Glutamatergic neuron (in vitro differentiated cells): ENCODE results near the gene GTF2IRD1. TPM values are rescaled to one million over a fixed set of nuclear protein-coding genes. Genes with fewer than 3 reads are reported as not detected.
"Not testable (repeated sequence)": the region's sequence is repeated elsewhere in the genome, so short reads cannot be mapped to it uniquely, and the experiment has no call there.

Experiments
- DNase-seq: peaks from one replicate; pipeline ENCODE4 v3.0.0; 2022
- H3K27ac Mint-ChIP-seq: one replicate; pipeline ENCODE4 v1.8.0; 2020; ENCODE audit warnings: mild to moderate bottlenecking, mixed read lengths, inconsistent platforms; ENCODE audit not compliant: unreplicated experiment
- H3K27me3 Mint-ChIP-seq: one replicate; pipeline ENCODE4 v1.8.0; 2020; ENCODE audit warnings: mild to moderate bottlenecking, moderate library complexity, mixed read lengths, inconsistent platforms; ENCODE audit not compliant: unreplicated experiment
- H3K36me3 Mint-ChIP-seq: one replicate; pipeline ENCODE4 v1.8.0; 2020; ENCODE audit warnings: mild to moderate bottlenecking, mixed read lengths, inconsistent platforms; ENCODE audit not compliant: unreplicated experiment
- H3K4me1 Mint-ChIP-seq: one replicate; pipeline ENCODE4 v1.8.0; 2020; ENCODE audit warnings: mild to moderate bottlenecking, low read depth, mixed read lengths, inconsistent platforms; ENCODE audit not compliant: unreplicated experiment
- H3K4me3 Mint-ChIP-seq: one replicate; pipeline ENCODE4 v1.8.0; 2020; ENCODE audit warnings: mild to moderate bottlenecking, mixed read lengths, inconsistent platforms; ENCODE audit not compliant: unreplicated experiment
- H3K9me3 Mint-ChIP-seq: one replicate; pipeline ENCODE4 v1.8.0; 2020; ENCODE audit warnings: mild to moderate bottlenecking, moderate library complexity, mixed read lengths, inconsistent platforms; ENCODE audit not compliant: unreplicated experiment
- total RNA-seq: library from RNA; stranded (reverse); fragmentation: NEBNext Ultra II Directional; extraction: Animal tissue kit (Norgen Biotek cat#: 25700); gene quantifications from one replicate; pipeline ENCODE4 v1.2.1, GENCODE V29; 2021; ENCODE audit not compliant: unreplicated experiment
- TF ChIP-seq, protein P1 (sequence below): fragments of 200-600 bp; sonication (generic); IDR thresholded peaks from one replicate; pipeline ENCODE4 v1.5.0; 2021; ENCODE audit not compliant: partially characterized antibody, unreplicated experiment

GTF2IRD1 gene
- total RNA-seq, 1 donor from 2014 or later: 59.4 TPM

GRCh38 chr7:74493295-74493694 lies 39.6 kb downstream of the GTF2IRD1 start:
- H3K27ac Mint-ChIP-seq: no peak overlapping the region
- peaks cover 8% of the 10 kb centered on the region for H3K36me3 Mint-ChIP-seq

GRCh38 chr7:74494076-74494548 lies 40.4 kb downstream of the GTF2IRD1 start:
- H3K27me3 Mint-ChIP-seq: peaks cover 2% of the 10 kb centered on the region
- H3K4me3 Mint-ChIP-seq: no peak overlapping the region
- DNase-seq: no peak
- no peak overlapping the region for H3K27ac Mint-ChIP-seq
- peaks cover 3% of the 10 kb centered on the region for H3K4me1 Mint-ChIP-seq
- H3K36me3 Mint-ChIP-seq: peaks cover 8% of the 10 kb centered on the region
- TF ChIP-seq, protein P1, sequence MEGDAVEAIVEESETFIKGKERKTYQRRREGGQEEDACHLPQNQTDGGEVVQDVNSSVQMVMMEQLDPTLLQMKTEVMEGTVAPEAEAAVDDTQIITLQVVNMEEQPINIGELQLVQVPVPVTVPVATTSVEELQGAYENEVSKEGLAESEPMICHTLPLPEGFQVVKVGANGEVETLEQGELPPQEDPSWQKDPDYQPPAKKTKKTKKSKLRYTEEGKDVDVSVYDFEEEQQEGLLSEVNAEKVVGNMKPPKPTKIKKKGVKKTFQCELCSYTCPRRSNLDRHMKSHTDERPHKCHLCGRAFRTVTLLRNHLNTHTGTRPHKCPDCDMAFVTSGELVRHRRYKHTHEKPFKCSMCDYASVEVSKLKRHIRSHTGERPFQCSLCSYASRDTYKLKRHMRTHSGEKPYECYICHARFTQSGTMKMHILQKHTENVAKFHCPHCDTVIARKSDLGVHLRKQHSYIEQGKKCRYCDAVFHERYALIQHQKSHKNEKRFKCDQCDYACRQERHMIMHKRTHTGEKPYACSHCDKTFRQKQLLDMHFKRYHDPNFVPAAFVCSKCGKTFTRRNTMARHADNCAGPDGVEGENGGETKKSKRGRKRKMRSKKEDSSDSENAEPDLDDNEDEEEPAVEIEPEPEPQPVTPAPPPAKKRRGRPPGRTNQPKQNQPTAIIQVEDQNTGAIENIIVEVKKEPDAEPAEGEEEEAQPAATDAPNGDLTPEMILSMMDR: no peak
- H3K9me3 Mint-ChIP-seq: peaks cover 4% of the 10 kb centered on the region

More at GRCh38 chr7:74493295-74493694, 39.6 kb downstream of the GTF2IRD1 start:
- H3K4me1 Mint-ChIP-seq: peaks cover 3% of the 10 kb centered on the region
- peaks cover 4% of the 10 kb centered on the region for H3K27me3 Mint-ChIP-seq
- TF ChIP-seq, protein P1: no peak
- no peak overlapping the region for H3K4me3 Mint-ChIP-seq
- no peak for DNase-seq
- peaks cover 4% of the 10 kb centered on the region for H3K9me3 Mint-ChIP-seq

DNA sequence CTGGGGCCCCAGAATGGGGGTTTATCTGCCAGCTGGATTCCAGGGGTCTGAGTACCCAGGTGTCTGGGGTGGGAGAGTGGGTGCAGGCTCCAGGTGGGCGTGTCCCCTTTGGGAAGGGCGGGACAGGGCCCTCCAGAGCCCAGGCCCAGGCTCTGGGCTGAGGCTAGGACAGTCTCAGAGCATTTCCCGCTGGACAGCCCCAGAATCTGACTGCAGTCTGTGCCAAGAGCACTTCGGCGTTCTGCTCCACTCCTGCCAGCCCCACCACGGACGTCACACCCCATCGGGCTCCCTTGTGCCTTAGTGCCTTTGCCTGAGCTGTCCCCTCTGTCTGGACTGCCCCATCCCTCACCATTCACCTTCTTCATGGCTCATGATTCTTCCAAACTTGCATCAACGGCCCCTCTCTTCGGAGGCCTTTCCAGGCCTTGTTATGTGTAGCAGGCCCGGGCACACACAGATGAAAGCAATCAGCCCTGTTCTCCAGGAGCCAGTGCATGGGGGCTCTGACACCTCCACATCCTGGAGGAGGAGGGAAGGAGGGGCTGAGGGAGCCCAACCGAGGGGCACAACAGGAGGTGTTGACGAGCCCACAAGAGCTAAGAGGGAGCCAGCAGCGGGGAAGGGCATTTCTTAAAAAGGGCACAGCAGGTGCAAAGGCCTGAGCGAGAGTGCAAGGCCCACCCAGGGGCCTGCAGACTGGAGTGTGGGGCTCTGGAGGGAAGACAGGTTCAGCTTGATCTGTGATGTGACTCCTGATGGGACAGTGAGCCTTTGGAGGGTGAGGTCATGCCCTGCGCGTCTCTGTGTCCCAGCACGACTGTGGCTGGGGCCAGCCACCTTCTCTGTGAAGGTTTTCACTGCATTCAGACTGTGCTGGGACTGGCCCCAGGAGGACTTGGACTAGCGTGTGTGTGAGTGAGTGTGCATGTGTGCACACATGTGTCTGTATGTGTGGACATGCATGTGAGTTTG lies 41.7 kb downstream of the GTF2IRD1 start:
- Mint-ChIP-seq H3K27me3 (peaks cover 1% of the 10 kb centered on the region), H3K36me3 (peaks cover 8% of the 10 kb centered on the region), H3K4me3 (no peak overlapping the region), H3K9me3 (peaks cover 4% of the 10 kb centered on the region), H3K4me1 (peaks cover 3% of the 10 kb centered on the region), H3K27ac (no peak overlapping the region)
- no peak for DNase-seq
- TF ChIP-seq, protein P1: no peak

- DNase-seq: no peak
- peaks cover 4% of the 10 kb centered on the region for H3K9me3 Mint-ChIP-seq
- H3K36me3 Mint-ChIP-seq: peaks cover 8% of the 10 kb centered on the region
- peaks cover 1% of the 10 kb centered on the region for H3K27me3 Mint-ChIP-seq
- TF ChIP-seq, protein P1: no peak
- no peaks in the 10 kb centered on the region for H3K4me1 Mint-ChIP-seq
- no peak overlapping the region for H3K4me3 Mint-ChIP-seq
- H3K27ac Mint-ChIP-seq: no peak overlapping the region
Observed at GRCh38 chr7:74496272-74496671, 42.6 kb downstream of the GTF2IRD1 start.

DNA sequence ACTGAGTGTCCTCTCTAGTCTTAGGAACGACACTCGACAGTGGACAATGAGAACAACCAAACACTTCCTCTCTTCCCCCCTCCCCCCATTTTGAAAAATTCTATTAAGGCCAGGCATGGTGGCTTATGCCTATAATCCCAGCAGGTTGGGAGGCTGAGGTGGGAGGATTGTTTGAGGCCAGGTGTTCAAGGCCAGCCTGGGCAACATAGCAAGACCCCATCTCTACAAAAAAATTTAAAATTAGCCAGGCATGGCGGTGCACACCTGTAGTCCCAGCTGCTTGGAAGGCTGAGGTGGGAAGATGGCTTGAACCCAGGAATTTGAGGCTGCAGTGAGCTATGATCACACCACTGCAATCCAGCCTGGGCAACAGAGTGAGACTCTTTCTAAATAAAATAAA lies 43.1 kb downstream of the GTF2IRD1 start:
- not testable (repeated sequence) for H3K36me3 Mint-ChIP-seq, H3K4me3 Mint-ChIP-seq, H3K27me3 Mint-ChIP-seq, DNase-seq, H3K4me1 Mint-ChIP-seq, H3K9me3 Mint-ChIP-seq, H3K27ac Mint-ChIP-seq
